WERI-Rb-1 (cell line): Measurements from ENCODE around the gene CFAP20DC.
"Not testable (repeated sequence)": the region's sequence is repeated elsewhere in the genome, so short reads cannot be mapped to it uniquely, and the experiment has no call there.

Experiments
- DNase-seq: peaks from one replicate; pipeline ENCODE4 v3.0.0-alpha.2; 2020
- H3K27ac ChIP-seq: fragments of 250-450 bp; sonication (Bioruptor Pico); 2 replicates; pipeline ENCODE4 v1.5.1; 2020; ENCODE audit warnings: mild to moderate bottlenecking, moderate library complexity
- H3K27me3 ChIP-seq: fragments of 250-450 bp; sonication (Bioruptor Pico); 2 replicates; pipeline ENCODE4 v1.5.1; 2021; ENCODE audit warnings: mild to moderate bottlenecking, low read depth, moderate library complexity; ENCODE audit not compliant: insufficient read depth, severe bottlenecking
- H3K36me3 ChIP-seq: fragments of 250-450 bp; sonication (Bioruptor Pico); 2 replicates; pipeline ENCODE4 v1.5.1; 2020; ENCODE audit warnings: mild to moderate bottlenecking, moderate library complexity
- H3K4me3 ChIP-seq: 2 replicates; pipeline ENCODE4 v1.5.1; 2011; ENCODE audit warnings: low read depth, mild to moderate bottlenecking, control low read depth, low read length
- H3K9me3 ChIP-seq: fragments of 250-450 bp; sonication (Bioruptor Pico); 2 replicates; pipeline ENCODE4 v1.5.1; 2021; ENCODE audit warnings: mild to moderate bottlenecking, moderate library complexity; ENCODE audit not compliant: severe bottlenecking
- TF ChIP-seq, protein P1 (sequence below): IDR thresholded peaks from 2 replicates; pipeline ENCODE4 v1.5.1; 2011; ENCODE audit warnings: low read depth, mild to moderate bottlenecking, control low read depth, inconsistent platforms, low read length

The CFAP20DC gene

DNA sequence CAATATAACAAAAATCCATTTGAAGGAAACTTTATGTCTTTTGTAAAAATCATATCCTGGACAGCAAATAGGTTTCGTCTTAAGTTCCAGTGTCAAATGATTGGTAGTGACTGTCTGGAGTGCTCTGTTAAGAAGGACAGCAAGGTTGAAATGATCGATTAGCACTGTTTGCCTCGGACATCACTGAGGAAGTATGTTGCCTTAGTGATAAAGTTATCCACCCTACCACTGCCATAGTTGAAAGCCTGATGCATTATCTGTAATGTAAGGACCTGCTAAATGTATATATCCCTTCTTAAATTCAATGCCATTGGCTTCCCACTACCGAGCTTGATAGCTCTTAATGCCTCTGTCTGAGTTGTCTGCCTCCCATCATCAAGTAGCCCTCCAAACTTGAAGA is 70.0 kb downstream of the CFAP20DC start:
- TF ChIP-seq, protein P1, sequence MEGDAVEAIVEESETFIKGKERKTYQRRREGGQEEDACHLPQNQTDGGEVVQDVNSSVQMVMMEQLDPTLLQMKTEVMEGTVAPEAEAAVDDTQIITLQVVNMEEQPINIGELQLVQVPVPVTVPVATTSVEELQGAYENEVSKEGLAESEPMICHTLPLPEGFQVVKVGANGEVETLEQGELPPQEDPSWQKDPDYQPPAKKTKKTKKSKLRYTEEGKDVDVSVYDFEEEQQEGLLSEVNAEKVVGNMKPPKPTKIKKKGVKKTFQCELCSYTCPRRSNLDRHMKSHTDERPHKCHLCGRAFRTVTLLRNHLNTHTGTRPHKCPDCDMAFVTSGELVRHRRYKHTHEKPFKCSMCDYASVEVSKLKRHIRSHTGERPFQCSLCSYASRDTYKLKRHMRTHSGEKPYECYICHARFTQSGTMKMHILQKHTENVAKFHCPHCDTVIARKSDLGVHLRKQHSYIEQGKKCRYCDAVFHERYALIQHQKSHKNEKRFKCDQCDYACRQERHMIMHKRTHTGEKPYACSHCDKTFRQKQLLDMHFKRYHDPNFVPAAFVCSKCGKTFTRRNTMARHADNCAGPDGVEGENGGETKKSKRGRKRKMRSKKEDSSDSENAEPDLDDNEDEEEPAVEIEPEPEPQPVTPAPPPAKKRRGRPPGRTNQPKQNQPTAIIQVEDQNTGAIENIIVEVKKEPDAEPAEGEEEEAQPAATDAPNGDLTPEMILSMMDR = no peak
- H3K27ac ChIP-seq = no peak overlapping the region
- no peak overlapping the region for H3K4me3 ChIP-seq
- H3K9me3 ChIP-seq = no peaks in the 10 kb centered on the region
- no peaks in the 10 kb centered on the region for H3K36me3 ChIP-seq
- no peaks in the 10 kb centered on the region for H3K27me3 ChIP-seq
- DNase-seq = no peak

DNA sequence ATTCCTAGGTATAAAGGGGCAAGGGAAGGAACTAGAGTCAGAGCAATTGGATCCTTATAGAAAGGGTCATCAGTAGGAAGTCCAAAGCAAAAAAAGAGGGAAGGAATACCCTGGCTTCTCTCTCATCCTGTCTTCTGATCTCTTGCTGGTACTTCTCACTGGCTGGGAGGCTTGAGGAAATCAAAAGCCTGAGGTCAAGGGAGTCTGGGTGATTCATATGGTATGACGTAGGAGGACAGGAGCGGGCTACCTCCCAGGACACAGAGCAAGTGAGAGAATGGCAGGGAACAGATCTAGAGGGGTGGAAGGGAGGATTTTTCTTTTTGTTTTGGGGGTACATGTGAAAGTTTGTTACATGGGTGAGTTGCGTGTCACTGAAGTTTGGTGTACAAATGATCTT is 76.0 kb downstream of the CFAP20DC start:
- no peaks in the 10 kb centered on the region for H3K9me3 ChIP-seq
- no peak overlapping the region for H3K27ac ChIP-seq
- no peak for DNase-seq
- no peaks in the 10 kb centered on the region for H3K27me3 ChIP-seq
- TF ChIP-seq, protein P1 = no peak
- no peak overlapping the region for H3K4me3 ChIP-seq
- no peaks in the 10 kb centered on the region for H3K36me3 ChIP-seq

DNA sequence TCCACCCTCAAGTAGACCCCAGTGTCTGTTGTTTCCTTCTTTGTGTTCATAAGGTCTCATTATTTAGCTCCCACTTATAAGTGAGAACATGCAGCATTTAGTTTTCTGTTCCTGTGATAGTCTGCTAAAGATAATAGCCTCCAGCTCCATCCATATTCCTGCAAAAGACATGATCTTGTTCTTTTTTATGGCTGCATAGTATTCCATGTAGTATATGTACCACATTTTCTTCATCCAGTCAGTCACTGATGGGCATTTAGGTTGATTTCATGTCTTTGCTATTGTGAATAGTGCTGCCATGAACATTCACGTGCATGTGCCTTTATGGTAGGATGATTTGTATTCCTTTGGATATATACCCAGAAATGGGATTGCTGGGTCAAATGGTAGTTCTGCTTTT is 82.0 kb downstream of the CFAP20DC start:
- not testable (repeated sequence) for H3K9me3 ChIP-seq, DNase-seq, H3K36me3 ChIP-seq, H3K4me3 ChIP-seq, H3K27ac ChIP-seq, H3K27me3 ChIP-seq

DNA sequence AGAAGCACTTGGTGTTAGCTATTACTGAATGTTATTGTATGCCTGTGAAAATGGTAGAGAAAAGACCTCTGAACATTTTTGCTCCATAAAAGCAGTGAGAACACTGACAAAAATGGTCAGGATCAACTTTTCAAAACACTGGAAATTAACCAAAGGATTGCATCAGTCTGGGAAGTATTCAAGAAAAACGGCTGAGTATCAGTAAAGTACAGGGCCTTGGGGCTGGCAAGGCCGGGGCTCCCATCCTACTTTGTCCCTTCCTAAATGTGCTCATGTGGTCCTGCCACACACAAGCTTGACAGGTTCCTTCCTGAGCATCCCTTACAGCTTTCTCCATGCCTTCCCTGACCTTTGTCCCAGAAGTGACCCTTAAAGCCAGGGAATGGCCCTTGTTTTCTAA is 84.0 kb downstream of the CFAP20DC start:
- Histone ChIP-seq H3K9me3 (no peaks in the 10 kb centered on the region), H3K27me3 (no peaks in the 10 kb centered on the region), H3K4me3 (no peak overlapping the region), H3K36me3 (no peaks in the 10 kb centered on the region), H3K27ac (no peak overlapping the region)
- TF ChIP-seq, protein P1 = no peak
- DNase-seq = no peak

DNA sequence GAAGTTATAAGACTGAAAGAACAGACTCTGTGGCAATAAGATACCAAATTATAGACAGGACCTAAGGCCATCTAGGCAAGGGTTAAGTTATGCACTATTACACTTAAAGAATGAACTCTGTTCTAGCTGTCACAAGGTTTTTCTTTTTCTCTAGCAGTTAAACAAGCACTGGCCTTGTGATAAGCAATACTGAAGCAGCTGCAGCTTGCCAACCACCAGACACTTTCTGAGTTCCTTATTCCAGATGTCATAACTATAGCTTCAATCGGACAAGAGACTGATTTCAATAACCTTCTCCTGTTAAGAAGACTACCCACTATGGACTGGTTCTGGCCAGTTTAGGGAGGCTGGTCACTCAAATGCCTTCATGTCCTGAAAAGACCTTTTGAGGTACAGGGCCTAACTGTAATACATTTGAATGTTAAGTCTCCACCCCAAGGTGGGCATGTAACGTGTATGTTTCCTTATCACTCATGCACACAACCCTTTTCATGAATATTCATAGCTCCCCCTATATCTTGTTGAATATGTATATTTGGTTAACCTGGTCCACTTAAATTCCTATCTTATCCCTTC is 85.8 kb downstream of the CFAP20DC start:
- no peak overlapping the region for H3K4me3 ChIP-seq
- no peaks in the 10 kb centered on the region for H3K36me3 ChIP-seq
- no peaks in the 10 kb centered on the region for H3K27me3 ChIP-seq
- TF ChIP-seq, protein P1 = no peak
- no peak for DNase-seq
- H3K9me3 ChIP-seq = no peaks in the 10 kb centered on the region
- no peak overlapping the region for H3K27ac ChIP-seq

DNA sequence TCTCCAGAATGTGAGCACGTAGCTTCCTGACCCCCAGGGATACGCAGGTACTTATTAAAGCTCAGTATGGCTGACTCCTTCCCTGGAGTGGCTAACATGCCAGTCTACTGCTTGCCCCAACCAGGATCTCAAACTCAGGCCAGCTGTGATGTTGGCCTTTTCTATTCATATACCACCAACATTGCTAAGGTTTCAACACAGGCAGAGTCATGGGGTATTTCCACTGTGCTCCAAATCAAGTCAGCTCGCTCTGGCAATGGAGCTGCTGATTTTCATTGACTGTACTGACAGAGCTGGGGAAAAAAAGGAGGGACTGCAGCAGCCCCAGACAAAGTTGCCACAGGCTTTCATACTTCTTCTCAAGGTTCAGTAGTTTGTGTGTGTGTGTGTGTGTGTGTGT is 87.0 kb downstream of the CFAP20DC start:
- H3K27ac ChIP-seq = no peak overlapping the region
- no peaks in the 10 kb centered on the region for H3K27me3 ChIP-seq
- no peak for DNase-seq
- no peak overlapping the region for H3K4me3 ChIP-seq
- H3K36me3 ChIP-seq = no peaks in the 10 kb centered on the region
- H3K9me3 ChIP-seq = no peaks in the 10 kb centered on the region
- TF ChIP-seq, protein P1 = no peak
